Neural cell (in vitro differentiated cells): ENCODE results near the gene HS3ST6. TPM values are rescaled to one million over a fixed set of nuclear protein-coding genes. Genes with fewer than 3 reads are reported as not detected.

Source experiments
- H2AFZ ChIP-seq: fragments of 200-600, 300-800 bp; sonication (generic), shearing (Covaris generic); 2 replicates; pipeline ENCODE4 v1.6.0; 2014; ENCODE audit warnings: low read depth, mild to moderate bottlenecking, antibody characterized with exemption, low read length, moderate library complexity
- H3F3A ChIP-seq: fragments of 200-600 bp; shearing (Covaris generic); 2 replicates; pipeline ENCODE4 v1.6.1; 2016; ENCODE audit warnings: mild to moderate bottlenecking, moderate library complexity, mixed read lengths, antibody characterized with exemption, low read length; ENCODE audit not compliant: insufficient read depth, poor library complexity, severe bottlenecking
- H3K27ac ChIP-seq: fragments of 200-600, 300-800 bp; sonication (generic), shearing (Covaris generic); 2 replicates; pipeline ENCODE4 v1.5.1; 2014; ENCODE audit warnings: mild to moderate bottlenecking, low read length, moderate library complexity
- H3K27me3 ChIP-seq: fragments of 300-800, 200-600 bp; sonication (generic), shearing (Covaris generic); 2 replicates; pipeline ENCODE4 v1.6.0; 2014; ENCODE audit warnings: mild to moderate bottlenecking, low read depth, low read length, moderate library complexity; ENCODE audit not compliant: insufficient read depth
- H3K36me3 ChIP-seq: fragments of 300-800, 200-600 bp; sonication (generic), shearing (Covaris generic); 2 replicates; pipeline ENCODE4 v1.5.1; 2014; ENCODE audit warnings: mild to moderate bottlenecking, antibody characterized with exemption, low read length, moderate library complexity; ENCODE audit not compliant: insufficient read depth
- H3K4me2 ChIP-seq: fragments of 300-800, 200-600 bp; sonication (generic), shearing (Covaris generic); 2 replicates; pipeline ENCODE4 v1.6.0; 2014; ENCODE audit warnings: mild to moderate bottlenecking, low read length
- H3K4me3 ChIP-seq: fragments of 300-800, 200-600 bp; sonication (generic), shearing (Covaris generic); 2 replicates; pipeline ENCODE4 v1.5.1; 2014; ENCODE audit warnings: mild to moderate bottlenecking, low read length, moderate library complexity
- H3K79me2 ChIP-seq: fragments of 200-600 bp; shearing (Covaris generic); replicated peaks from 2 replicates; pipeline ENCODE4 v1.6.0; 2014; ENCODE audit warnings: mild to moderate bottlenecking, low read length, moderate library complexity; ENCODE audit not compliant: insufficient read depth
- H3K9ac ChIP-seq: fragments of 300-800, 200-600 bp; sonication (generic), shearing (Covaris generic); 2 replicates; pipeline ENCODE4 v1.6.1; 2016; ENCODE audit warnings: mild to moderate bottlenecking, low read length, mixed read lengths
- H3K9me2 ChIP-seq: fragments of 200-600 bp; shearing (Covaris generic); 2 replicates; pipeline ENCODE4 v1.6.1; 2016; ENCODE audit warnings: mild to moderate bottlenecking, low read length, mixed read lengths; ENCODE audit not compliant: insufficient read depth
- H3K9me3 ChIP-seq: fragments of 200-600, 300-800 bp; sonication (generic), shearing (Covaris generic); 2 replicates; pipeline ENCODE4 v1.6.1; 2016; ENCODE audit warnings: mild to moderate bottlenecking, mixed run types, low read length, moderate library complexity, mixed read lengths
- H4K20me1 ChIP-seq: fragments of 200-600 bp; shearing (Covaris generic); 2 replicates; pipeline ENCODE4 v1.6.1; 2016; ENCODE audit warnings: mild to moderate bottlenecking, mixed run types; ENCODE audit not compliant: insufficient read depth
- EP300 ChIP-seq: fragments of 450-650 bp; conservative IDR thresholded peaks from 2 replicates; pipeline ENCODE4 v1.6.1; 2014; ENCODE audit warnings: antibody characterized with exemption, mild to moderate bottlenecking, moderate library complexity; ENCODE audit not compliant: poor library complexity, severe bottlenecking
- EZH2 ChIP-seq: fragments of 200-600, 300-800 bp; shearing (Covaris generic), sonication (generic); IDR thresholded peaks from 2 replicates; pipeline ENCODE4 v1.6.1; 2014; ENCODE audit warnings: antibody characterized with exemption, low read length, borderline replicate concordance, mild to moderate bottlenecking; ENCODE audit not compliant: insufficient read depth, poor library complexity, severe bottlenecking
- MXI1 ChIP-seq: fragments of 450-650 bp; conservative IDR thresholded peaks from 2 replicates; pipeline ENCODE4 v1.6.1; 2014; ENCODE audit warnings: antibody characterized with exemption, mild to moderate bottlenecking; ENCODE audit not compliant: poor library complexity, severe bottlenecking
- POLR2AphosphoS5 ChIP-seq: IDR thresholded peaks from 2 replicates; pipeline ENCODE4 v1.6.1; 2012
- RAD21 ChIP-seq: fragments of 450-650 bp; conservative IDR thresholded peaks from 2 replicates; pipeline ENCODE4 v1.6.1; 2014; ENCODE audit warnings: antibody characterized with exemption, mild to moderate bottlenecking, moderate library complexity
- SMC3 ChIP-seq: fragments of 450-650 bp; conservative IDR thresholded peaks from 2 replicates; pipeline ENCODE4 v1.6.1; 2014; ENCODE audit warnings: antibody characterized with exemption, mild to moderate bottlenecking, moderate library complexity; ENCODE audit not compliant: poor library complexity
- TAF1 ChIP-seq: IDR thresholded peaks from 2 replicates; pipeline ENCODE4 v1.6.1; 2012; ENCODE audit warnings: low read depth
- polyA plus RNA-seq: library from polyadenylated mRNA; depleted of rRNA; stranded (reverse); fragments of >200 nt; gene quantifications from 2 replicates; pipeline ENCODE4 v1.2.3, GENCODE V29; 2014
- TF ChIP-seq, protein P1 (sequence below): IDR thresholded peaks from 2 replicates; pipeline ENCODE4 v1.6.1; 2012; ENCODE audit warnings: borderline replicate concordance
- TF ChIP-seq, protein P2 (sequence below): fragments of 450-650 bp; IDR thresholded peaks from 2 replicates; pipeline ENCODE4 v1.5.1; 2014; ENCODE audit warnings: antibody characterized with exemption, mild to moderate bottlenecking, moderate library complexity; ENCODE audit not compliant: poor library complexity, severe bottlenecking

HS3ST6 gene
- polyA plus RNA-seq, 1 donor from 2014 or later, result not detected

DNA sequence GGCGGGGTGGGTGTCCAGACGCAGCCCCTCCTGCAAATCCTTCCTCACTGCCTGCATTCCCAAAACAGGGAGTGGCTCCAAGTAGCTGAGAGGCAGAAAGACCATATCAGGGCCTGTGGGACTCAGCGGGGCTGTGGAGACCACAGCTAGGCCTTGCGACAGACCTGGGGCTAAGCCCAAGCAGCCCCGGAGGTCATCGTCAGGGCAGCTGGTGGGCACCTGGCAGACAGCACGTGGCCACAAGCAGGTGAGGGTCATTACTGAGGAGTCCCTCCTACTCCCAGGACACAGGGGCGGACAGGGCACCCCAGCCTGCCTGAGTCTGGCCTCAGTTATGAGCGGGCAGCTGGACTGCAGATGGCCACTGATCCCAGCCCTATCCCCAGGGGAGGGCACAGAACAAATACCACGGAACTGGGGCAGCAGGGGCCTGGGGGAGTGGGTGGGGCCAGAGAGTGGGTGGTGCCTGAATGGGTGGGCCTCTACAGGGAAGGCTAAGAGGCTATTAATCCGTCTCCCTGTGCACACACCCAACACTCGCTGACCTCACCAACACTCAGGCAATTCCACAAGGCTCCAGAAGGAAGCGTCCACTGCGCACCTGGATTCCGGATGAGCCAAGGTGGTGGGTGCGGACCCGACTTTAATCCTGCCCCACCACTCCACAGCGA, 8.5 kb downstream of the HS3ST6 start:
- no peaks in the 10 kb centered on the region for H3K79me2 ChIP-seq
- H4K20me1 ChIP-seq, result no peaks in the 10 kb centered on the region
- no peak overlapping the region for H3K4me2 ChIP-seq
- TF ChIP-seq, protein P1, sequence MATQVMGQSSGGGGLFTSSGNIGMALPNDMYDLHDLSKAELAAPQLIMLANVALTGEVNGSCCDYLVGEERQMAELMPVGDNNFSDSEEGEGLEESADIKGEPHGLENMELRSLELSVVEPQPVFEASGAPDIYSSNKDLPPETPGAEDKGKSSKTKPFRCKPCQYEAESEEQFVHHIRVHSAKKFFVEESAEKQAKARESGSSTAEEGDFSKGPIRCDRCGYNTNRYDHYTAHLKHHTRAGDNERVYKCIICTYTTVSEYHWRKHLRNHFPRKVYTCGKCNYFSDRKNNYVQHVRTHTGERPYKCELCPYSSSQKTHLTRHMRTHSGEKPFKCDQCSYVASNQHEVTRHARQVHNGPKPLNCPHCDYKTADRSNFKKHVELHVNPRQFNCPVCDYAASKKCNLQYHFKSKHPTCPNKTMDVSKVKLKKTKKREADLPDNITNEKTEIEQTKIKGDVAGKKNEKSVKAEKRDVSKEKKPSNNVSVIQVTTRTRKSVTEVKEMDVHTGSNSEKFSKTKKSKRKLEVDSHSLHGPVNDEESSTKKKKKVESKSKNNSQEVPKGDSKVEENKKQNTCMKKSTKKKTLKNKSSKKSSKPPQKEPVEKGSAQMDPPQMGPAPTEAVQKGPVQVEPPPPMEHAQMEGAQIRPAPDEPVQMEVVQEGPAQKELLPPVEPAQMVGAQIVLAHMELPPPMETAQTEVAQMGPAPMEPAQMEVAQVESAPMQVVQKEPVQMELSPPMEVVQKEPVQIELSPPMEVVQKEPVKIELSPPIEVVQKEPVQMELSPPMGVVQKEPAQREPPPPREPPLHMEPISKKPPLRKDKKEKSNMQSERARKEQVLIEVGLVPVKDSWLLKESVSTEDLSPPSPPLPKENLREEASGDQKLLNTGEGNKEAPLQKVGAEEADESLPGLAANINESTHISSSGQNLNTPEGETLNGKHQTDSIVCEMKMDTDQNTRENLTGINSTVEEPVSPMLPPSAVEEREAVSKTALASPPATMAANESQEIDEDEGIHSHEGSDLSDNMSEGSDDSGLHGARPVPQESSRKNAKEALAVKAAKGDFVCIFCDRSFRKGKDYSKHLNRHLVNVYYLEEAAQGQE, result no peak
- TF ChIP-seq SMC3 (no peak), POLR2AphosphoS5 (no peak), EP300 (no peak), MXI1 (no peak)
- H3K27ac ChIP-seq, result no peak overlapping the region
- no peaks in the 10 kb centered on the region for H3K9me2 ChIP-seq
- H3K9me3 ChIP-seq, result no peaks in the 10 kb centered on the region
- no peak overlapping the region for H2AFZ ChIP-seq
- no peaks in the 10 kb centered on the region for H3K27me3 ChIP-seq
- no peaks in the 10 kb centered on the region for H3F3A ChIP-seq
- H3K4me3 ChIP-seq, result no peak overlapping the region
- H3K36me3 ChIP-seq, result no peaks in the 10 kb centered on the region
- no peak overlapping the region for H3K9ac ChIP-seq

- TF ChIP-seq, protein P1, result no peak
- TF ChIP-seq EP300 (no peak), POLR2AphosphoS5 (no peak), SMC3 (no peak), EZH2 (no peak), RAD21 (no peak), TAF1 (no peak), MXI1 (no peak)
- TF ChIP-seq, protein P2, sequence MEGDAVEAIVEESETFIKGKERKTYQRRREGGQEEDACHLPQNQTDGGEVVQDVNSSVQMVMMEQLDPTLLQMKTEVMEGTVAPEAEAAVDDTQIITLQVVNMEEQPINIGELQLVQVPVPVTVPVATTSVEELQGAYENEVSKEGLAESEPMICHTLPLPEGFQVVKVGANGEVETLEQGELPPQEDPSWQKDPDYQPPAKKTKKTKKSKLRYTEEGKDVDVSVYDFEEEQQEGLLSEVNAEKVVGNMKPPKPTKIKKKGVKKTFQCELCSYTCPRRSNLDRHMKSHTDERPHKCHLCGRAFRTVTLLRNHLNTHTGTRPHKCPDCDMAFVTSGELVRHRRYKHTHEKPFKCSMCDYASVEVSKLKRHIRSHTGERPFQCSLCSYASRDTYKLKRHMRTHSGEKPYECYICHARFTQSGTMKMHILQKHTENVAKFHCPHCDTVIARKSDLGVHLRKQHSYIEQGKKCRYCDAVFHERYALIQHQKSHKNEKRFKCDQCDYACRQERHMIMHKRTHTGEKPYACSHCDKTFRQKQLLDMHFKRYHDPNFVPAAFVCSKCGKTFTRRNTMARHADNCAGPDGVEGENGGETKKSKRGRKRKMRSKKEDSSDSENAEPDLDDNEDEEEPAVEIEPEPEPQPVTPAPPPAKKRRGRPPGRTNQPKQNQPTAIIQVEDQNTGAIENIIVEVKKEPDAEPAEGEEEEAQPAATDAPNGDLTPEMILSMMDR, result no peak
Measured at GRCh38 chr16:1908983-1909382, 9.2 kb downstream of the HS3ST6 start.

More at GRCh38 chr16:1908983-1909382, 9.2 kb downstream of the HS3ST6 start:
- no peaks in the 10 kb centered on the region for H3K79me2 ChIP-seq
- no peak overlapping the region for H3K27ac ChIP-seq
- no peak overlapping the region for H2AFZ ChIP-seq
- H3K9ac ChIP-seq, result no peak overlapping the region
- no peak overlapping the region for H3K4me3 ChIP-seq
- H3K9me2 ChIP-seq, result no peaks in the 10 kb centered on the region
- H3K27me3 ChIP-seq, result no peaks in the 10 kb centered on the region
- no peak overlapping the region for H3K4me2 ChIP-seq
- H4K20me1 ChIP-seq, result no peaks in the 10 kb centered on the region
- no peaks in the 10 kb centered on the region for H3K36me3 ChIP-seq
- H3F3A ChIP-seq, result no peaks in the 10 kb centered on the region
- no peaks in the 10 kb centered on the region for H3K9me3 ChIP-seq
